GM23248 (cell line): ENCODE measurements around the gene SYNPO. TPM values are rescaled to one million over a fixed set of nuclear protein-coding genes. Genes with fewer than 3 reads are reported as not detected.

Source experiments
- DNase-seq: peaks from one replicate; pipeline ENCODE4 v3.0.0-alpha.2; 2015
- H2AFZ ChIP-seq: fragments of 200-600 bp; sonication (generic); 2 replicates; pipeline ENCODE4 v1.6.1; 2016; ENCODE audit warnings: antibody characterized with exemption
- H3F3A ChIP-seq: fragments of 200-600 bp; sonication (generic); 2 replicates; pipeline ENCODE4 v1.6.1; 2016; ENCODE audit warnings: mild to moderate bottlenecking, antibody characterized with exemption, mixed run types; ENCODE audit not compliant: insufficient read depth
- H3K27ac ChIP-seq: fragments of 200-600 bp; sonication (generic); 2 replicates; pipeline ENCODE4 v1.5.1; 2016; ENCODE audit warnings: mild to moderate bottlenecking
- H3K27me3 ChIP-seq: fragments of 200-600 bp; sonication (generic); replicated peaks from 2 replicates; pipeline ENCODE4 v1.6.1; 2016; ENCODE audit warnings: mild to moderate bottlenecking; ENCODE audit not compliant: insufficient read depth
- H3K36me3 ChIP-seq: fragments of 200-600 bp; sonication (generic); 2 replicates; pipeline ENCODE4 v1.6.1; 2016; ENCODE audit warnings: low read depth, mild to moderate bottlenecking
- H3K4me1 ChIP-seq: fragments of 200-600 bp; sonication (generic); 2 replicates; pipeline ENCODE4 v1.6.1; 2016; ENCODE audit warnings: mild to moderate bottlenecking; ENCODE audit not compliant: insufficient read depth
- H3K4me2 ChIP-seq: fragments of 200-600 bp; sonication (generic); one replicate; pipeline ENCODE4 v1.6.1; 2016; ENCODE audit warnings: mild to moderate bottlenecking; ENCODE audit not compliant: unreplicated experiment
- H3K4me3 ChIP-seq: fragments of 200-600 bp; sonication (generic); 2 replicates; pipeline ENCODE4 v1.5.1; 2016; ENCODE audit warnings: mild to moderate bottlenecking
- H3K79me2 ChIP-seq: fragments of 200-600 bp; sonication (generic); 2 replicates; pipeline ENCODE4 v1.6.1; 2016; ENCODE audit warnings: mild to moderate bottlenecking; ENCODE audit not compliant: insufficient read depth
- H3K9ac ChIP-seq: fragments of 200-600 bp; sonication (generic); 2 replicates; pipeline ENCODE4 v1.6.1; 2016; ENCODE audit warnings: mild to moderate bottlenecking
- H3K9me2 ChIP-seq: fragments of 200-600 bp; sonication (generic); 2 replicates; pipeline ENCODE4 v1.6.1; 2016; ENCODE audit warnings: mixed run types, mild to moderate bottlenecking, moderate library complexity; ENCODE audit not compliant: insufficient read depth
- H3K9me3 ChIP-seq: fragments of 200-600 bp; sonication (generic); one replicate; pipeline ENCODE4 v1.6.1; 2017; ENCODE audit warnings: low read depth
- H4K20me1 ChIP-seq: fragments of 200-600 bp; sonication (generic); 2 replicates; pipeline ENCODE4 v1.6.0; 2016; ENCODE audit not compliant: insufficient read depth
- EZH2 ChIP-seq: fragments of 200-600 bp; sonication (generic); IDR thresholded peaks from 2 replicates; pipeline ENCODE4 v1.6.1; 2018; ENCODE audit warnings: antibody characterized with exemption, mild to moderate bottlenecking; ENCODE audit not compliant: insufficient read depth, poor library complexity, severe bottlenecking
- EZH2phosphoT487 ChIP-seq: fragments of 200-600 bp; sonication (generic); IDR thresholded peaks from 2 replicates; pipeline ENCODE4 v1.6.1; 2018; ENCODE audit warnings: antibody characterized with exemption, moderate library complexity, mild to moderate bottlenecking, low read depth; ENCODE audit not compliant: insufficient read depth
- WGBS, 2 experiments: methylation state at CpG; one replicate each; pipeline ENCODE4 v1.1.6; 2015 to 2017; ENCODE audit warnings: low lambda C conversion rate in 2 of 2, low coverage in 1 of 2; ENCODE audit errors: missing lambda C conversion rate in 2 of 2; 5-methylcytosine and 5-hydroxymethylcytosine counted together
- in situ Hi-C: fragments of 300-500 bp; cut with MboI; formaldehyde crosslinking; loops from 2 replicates; pipeline ENCODE4 v1.15.0; 2020
- polyA plus RNA-seq: library from polyadenylated mRNA; unstranded; fragments of >200 nt; fragmentation: Nextera tagmentation; extraction: Ambion mirVana; gene quantifications from 2 replicates; pipeline ENCODE4 v1.2.1, GENCODE V29; 2016
- total RNA-seq: library from RNA; depleted of rRNA; stranded (reverse); fragments of >200 nt; shearing (Covaris generic); gene quantifications from 2 replicates; pipeline ENCODE4 v1.2.3, GENCODE V29; 2014

Gene SYNPO
- total and polyA plus RNA-seq, 2 experiments from 2014 or later: 5.6 to 6.1 TPM

- Histone ChIP-seq H3K27ac (no peak overlapping the region), H3K9ac (no peak overlapping the region), H3K4me2 (no peak overlapping the region), H3K4me3 (no peak overlapping the region), H3K4me1 (peaks cover 7% of the 10 kb centered on the region; the same call in 1 of the 2 replicates), H3K36me3 (no peaks in the 10 kb centered on the region), H3K79me2 (no peaks in the 10 kb centered on the region), H2AFZ (no peak overlapping the region), H3F3A (no peaks in the 10 kb centered on the region), H3K27me3 (no peaks in the 10 kb centered on the region), H3K9me3 (no peaks in the 10 kb centered on the region), H4K20me1 (no peaks in the 10 kb centered on the region), H3K9me2 (no peaks in the 10 kb centered on the region)
- 90 to 94% methylated on average over 6 of the region's 6 CpGs for WGBS, 2 experiments
- in situ Hi-C loops: no loop called here
- TF ChIP-seq EZH2 (no peak), EZH2phosphoT487 (no peak)
- DNase-seq: no peak
Observed at GRCh38 chr5:150604894-150605440, 35.5 kb upstream of the SYNPO start.

GRCh38 chr5:150605546-150605945, 34.9 kb upstream of the SYNPO start:
- no peak for DNase-seq
- WGBS, 2 experiments: 84 to 86% methylated on average over 4 to 6 of the region's 6 CpGs
- no peaks in the 10 kb centered on the region for H3K36me3 ChIP-seq
- no peaks in the 10 kb centered on the region for H4K20me1 ChIP-seq
- no peaks in the 10 kb centered on the region for H3K9me3 ChIP-seq
- H3K27me3 ChIP-seq: no peaks in the 10 kb centered on the region
- H3F3A ChIP-seq: no peaks in the 10 kb centered on the region
- TF ChIP-seq EZH2: no peak
- no peak for TF ChIP-seq EZH2phosphoT487
- no peak overlapping the region for H3K4me2 ChIP-seq
- H3K27ac ChIP-seq: no peak overlapping the region
- no peak overlapping the region for H3K4me3 ChIP-seq
- no peak overlapping the region for H3K9ac ChIP-seq
- H2AFZ ChIP-seq: no peak overlapping the region
- H3K9me2 ChIP-seq: no peaks in the 10 kb centered on the region
- H3K79me2 ChIP-seq: no peaks in the 10 kb centered on the region
- in situ Hi-C loops: no loop called here
- H3K4me1 ChIP-seq: peaks cover 2% of the 10 kb centered on the region; the same call in 1 of the 2 replicates

GRCh38 chr5:150606476-150606875, 34.0 kb upstream of the SYNPO start:
- Histone ChIP-seq H4K20me1 (no peaks in the 10 kb centered on the region), H2AFZ (no peak overlapping the region), H3K27me3 (no peaks in the 10 kb centered on the region), H3K27ac (no peak overlapping the region), H3K36me3 (no peaks in the 10 kb centered on the region), H3K9me3 (no peaks in the 10 kb centered on the region), H3K4me1 (no peaks in the 10 kb centered on the region), H3F3A (no peaks in the 10 kb centered on the region), H3K4me3 (no peak overlapping the region), H3K9me2 (no peaks in the 10 kb centered on the region), H3K9ac (no peak overlapping the region), H3K4me2 (no peak overlapping the region), H3K79me2 (no peaks in the 10 kb centered on the region)
- DNase-seq: no peak
- in situ Hi-C loops: no loop called here
- WGBS, 2 experiments: 72 to 78% methylated on average over 9 of the region's 9 CpGs
- TF ChIP-seq EZH2phosphoT487 (no peak), EZH2 (no peak)

- 84 to 85% methylated on average over 6 of the region's 6 CpGs for WGBS, 2 experiments
- Histone ChIP-seq H4K20me1 (no peaks in the 10 kb centered on the region), H3K9me2 (no peaks in the 10 kb centered on the region), H3K9ac (no peak overlapping the region), H3K27ac (no peak overlapping the region), H3K79me2 (no peaks in the 10 kb centered on the region), H3K9me3 (no peaks in the 10 kb centered on the region), H3K36me3 (no peaks in the 10 kb centered on the region), H3K4me1 (no peaks in the 10 kb centered on the region), H2AFZ (no peak overlapping the region), H3F3A (no peaks in the 10 kb centered on the region), H3K27me3 (no peaks in the 10 kb centered on the region), H3K4me3 (no peak overlapping the region), H3K4me2 (no peak overlapping the region)
- DNase-seq: no peak
- in situ Hi-C loops: no loop called here
- TF ChIP-seq EZH2 (no peak), EZH2phosphoT487 (no peak)
Observed at GRCh38 chr5:150607105-150607504, 33.4 kb upstream of the SYNPO start.

GRCh38 chr5:150607991-150608390, 32.5 kb upstream of the SYNPO start:
- TF ChIP-seq EZH2phosphoT487 (no peak), EZH2 (no peak)
- no peaks in the 10 kb centered on the region for H3K4me1 ChIP-seq
- H3K27me3 ChIP-seq: no peaks in the 10 kb centered on the region
- no peaks in the 10 kb centered on the region for H3K9me3 ChIP-seq
- no peak overlapping the region for H3K9ac ChIP-seq
- DNase-seq: no peak
- H3K4me2 ChIP-seq: no peak overlapping the region
- 91 to 92% methylated on average over 4 of the region's 4 CpGs for WGBS, 2 experiments
- no peak overlapping the region for H3K4me3 ChIP-seq
- no peaks in the 10 kb centered on the region for H4K20me1 ChIP-seq
- no peak overlapping the region for H2AFZ ChIP-seq
- H3K27ac ChIP-seq: no peak overlapping the region
- H3K9me2 ChIP-seq: no peaks in the 10 kb centered on the region
- in situ Hi-C loops: no loop called here
- H3K79me2 ChIP-seq: no peaks in the 10 kb centered on the region
- H3F3A ChIP-seq: no peaks in the 10 kb centered on the region
- H3K36me3 ChIP-seq: no peaks in the 10 kb centered on the region
